ENCODE measurements around the gene XRN1.

DNA sequence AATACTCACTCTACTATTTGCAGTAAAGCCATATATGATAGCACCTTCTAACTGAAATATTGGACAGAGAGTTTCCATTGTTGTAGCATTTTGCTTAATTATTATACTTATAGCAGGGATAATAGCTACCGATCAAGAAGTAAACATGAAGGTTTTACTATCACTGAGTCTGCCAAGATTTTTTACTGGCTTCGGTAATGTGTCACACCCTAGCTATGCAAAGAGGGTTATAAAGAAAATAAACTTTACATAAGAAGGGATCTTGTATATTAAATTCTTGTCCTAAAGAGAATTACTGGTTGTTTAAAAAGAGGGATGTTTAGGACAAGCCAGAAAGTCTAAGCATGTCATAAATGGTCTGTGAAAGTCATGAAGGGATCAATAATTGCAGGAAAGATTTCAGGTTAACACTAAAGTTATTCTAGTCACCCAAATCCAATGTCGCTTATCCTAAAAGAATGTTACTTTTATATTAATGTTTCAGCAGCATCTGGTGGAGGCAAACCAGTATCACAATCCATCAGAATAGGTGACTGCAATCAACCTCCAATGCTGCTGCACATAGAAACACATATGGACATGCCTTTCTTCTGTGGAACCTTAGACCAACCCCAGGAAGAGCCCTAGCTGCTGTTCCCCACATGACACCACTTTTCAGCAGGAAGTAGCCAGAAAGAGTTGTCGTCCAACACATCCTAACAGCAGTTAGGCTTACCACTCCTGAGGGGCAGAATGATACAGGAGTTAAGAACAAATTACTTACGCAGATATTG, 159.8 kb downstream of the XRN1 start:
- TF ChIP-seq YY1 (IDR thresholded peaks at IDR 0.05; ENCODE audit: low read depth) (0 out of 2 replicates have a peak, but pooled peaks have one; percentile 21), TCF12 (IDR thresholded peaks at IDR 0.05; ENCODE audit: low read depth) (no peak), EP300 (IDR thresholded peaks at IDR 0.05; ENCODE audit: borderline replicate concordance) (no peak), NFIC (IDR thresholded peaks at IDR 0.05) (no peak), RAD21 (IDR thresholded peaks at IDR 0.05; ENCODE audit: low read depth) (no peak), ZBTB7A (IDR thresholded peaks at IDR 0.05; ENCODE audit: low read depth) (no peak), TEAD4 (IDR thresholded peaks at IDR 0.05) (no peak)
- TF ChIP-seq, protein P1, sequence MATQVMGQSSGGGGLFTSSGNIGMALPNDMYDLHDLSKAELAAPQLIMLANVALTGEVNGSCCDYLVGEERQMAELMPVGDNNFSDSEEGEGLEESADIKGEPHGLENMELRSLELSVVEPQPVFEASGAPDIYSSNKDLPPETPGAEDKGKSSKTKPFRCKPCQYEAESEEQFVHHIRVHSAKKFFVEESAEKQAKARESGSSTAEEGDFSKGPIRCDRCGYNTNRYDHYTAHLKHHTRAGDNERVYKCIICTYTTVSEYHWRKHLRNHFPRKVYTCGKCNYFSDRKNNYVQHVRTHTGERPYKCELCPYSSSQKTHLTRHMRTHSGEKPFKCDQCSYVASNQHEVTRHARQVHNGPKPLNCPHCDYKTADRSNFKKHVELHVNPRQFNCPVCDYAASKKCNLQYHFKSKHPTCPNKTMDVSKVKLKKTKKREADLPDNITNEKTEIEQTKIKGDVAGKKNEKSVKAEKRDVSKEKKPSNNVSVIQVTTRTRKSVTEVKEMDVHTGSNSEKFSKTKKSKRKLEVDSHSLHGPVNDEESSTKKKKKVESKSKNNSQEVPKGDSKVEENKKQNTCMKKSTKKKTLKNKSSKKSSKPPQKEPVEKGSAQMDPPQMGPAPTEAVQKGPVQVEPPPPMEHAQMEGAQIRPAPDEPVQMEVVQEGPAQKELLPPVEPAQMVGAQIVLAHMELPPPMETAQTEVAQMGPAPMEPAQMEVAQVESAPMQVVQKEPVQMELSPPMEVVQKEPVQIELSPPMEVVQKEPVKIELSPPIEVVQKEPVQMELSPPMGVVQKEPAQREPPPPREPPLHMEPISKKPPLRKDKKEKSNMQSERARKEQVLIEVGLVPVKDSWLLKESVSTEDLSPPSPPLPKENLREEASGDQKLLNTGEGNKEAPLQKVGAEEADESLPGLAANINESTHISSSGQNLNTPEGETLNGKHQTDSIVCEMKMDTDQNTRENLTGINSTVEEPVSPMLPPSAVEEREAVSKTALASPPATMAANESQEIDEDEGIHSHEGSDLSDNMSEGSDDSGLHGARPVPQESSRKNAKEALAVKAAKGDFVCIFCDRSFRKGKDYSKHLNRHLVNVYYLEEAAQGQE (IDR thresholded peaks at IDR 0.05; ENCODE audit: low read depth): no peak
- TF ChIP-seq, protein P2, sequence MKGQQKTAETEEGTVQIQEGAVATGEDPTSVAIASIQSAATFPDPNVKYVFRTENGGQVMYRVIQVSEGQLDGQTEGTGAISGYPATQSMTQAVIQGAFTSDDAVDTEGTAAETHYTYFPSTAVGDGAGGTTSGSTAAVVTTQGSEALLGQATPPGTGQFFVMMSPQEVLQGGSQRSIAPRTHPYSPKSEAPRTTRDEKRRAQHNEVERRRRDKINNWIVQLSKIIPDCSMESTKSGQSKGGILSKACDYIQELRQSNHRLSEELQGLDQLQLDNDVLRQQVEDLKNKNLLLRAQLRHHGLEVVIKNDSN (IDR thresholded peaks at IDR 0.05): no peak

Data from Ishikawa (cell line).